ENCODE data around the gene OR2V2. TPM values are rescaled to one million over a fixed set of nuclear protein-coding genes. Genes with fewer than 3 reads are reported as not detected.
A peak's percentile ranks its signal among the peaks of the same experiment; 100 is the strongest.
"Not testable (repeated sequence)": the region's sequence is repeated elsewhere in the genome, so short reads cannot be mapped to it uniquely, and the experiment has no call there.

OR2V2 gene
- total RNA-seq, 1 donor from 2014 or later: not detected

DNA sequence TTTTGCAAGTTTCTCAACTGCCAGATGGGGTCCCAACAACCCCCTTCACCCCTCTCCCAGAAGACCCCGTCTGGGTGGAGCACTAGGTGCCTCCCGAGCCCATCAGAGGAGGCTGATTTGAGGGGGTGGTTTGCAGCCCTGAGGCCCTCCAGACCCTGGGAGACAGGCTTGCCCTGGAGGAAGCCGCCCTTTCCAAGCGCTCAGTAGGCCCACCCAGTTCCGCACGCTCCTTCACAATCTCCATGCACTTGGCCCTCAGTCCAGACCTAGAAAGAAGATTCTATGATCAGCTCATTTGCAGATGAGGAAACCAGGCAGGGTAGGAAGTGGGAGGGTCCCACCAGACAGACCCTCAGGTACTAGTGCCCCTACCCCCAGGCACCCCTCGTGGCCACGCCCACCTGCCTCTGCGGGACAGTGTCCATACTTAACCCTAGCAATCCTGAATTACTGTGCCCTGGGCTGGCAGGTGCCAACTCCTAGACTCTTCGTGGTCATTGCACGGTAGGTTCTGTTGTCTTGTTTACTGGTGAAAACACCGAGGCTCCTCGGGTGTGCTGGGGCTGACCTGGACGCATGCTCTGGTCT is 38.7 kb upstream of the OR2V2 start:
- peaks cover 21% of the 10 kb centered on the region for H3K27me3 Mint-ChIP-seq

GRCh38 chr5:181109489-181110013 is 37.8 kb upstream of the OR2V2 start:
- peaks cover 23% of the 10 kb centered on the region for H3K27me3 Mint-ChIP-seq
- H3K36me3 Mint-ChIP-seq (ENCODE audit: low read depth): no peaks in the 10 kb centered on the region
- no peak for DNase-seq
- no peak overlapping the region for H3K4me3 Mint-ChIP-seq
- no peaks in the 10 kb centered on the region for H3K4me1 Mint-ChIP-seq
- H3K9me3 Mint-ChIP-seq: no peaks in the 10 kb centered on the region
- intact Hi-C loops (cut with micrococcal nuclease): loop anchor here (10.0 kb wide), 1 partner anchor 55 kb away; no protein-coding TSS in a partner anchor
- H3K27ac Mint-ChIP-seq: no peak overlapping the region

More for the DNA sequence above, 38.7 kb upstream of the OR2V2 start:
- H3K9me3 Mint-ChIP-seq: no peaks in the 10 kb centered on the region
- peaks cover 2% of the 10 kb centered on the region for H3K4me1 Mint-ChIP-seq
- H3K4me3 Mint-ChIP-seq: no peak overlapping the region
- no peak for DNase-seq
- H3K36me3 Mint-ChIP-seq (ENCODE audit: low read depth): peaks cover 2% of the 10 kb centered on the region
- intact Hi-C loops (cut with micrococcal nuclease): loop anchor here (10.0 kb wide), 1 partner anchor 56 kb away; no protein-coding TSS in a partner anchor
- no peak overlapping the region for H3K27ac Mint-ChIP-seq

DNA sequence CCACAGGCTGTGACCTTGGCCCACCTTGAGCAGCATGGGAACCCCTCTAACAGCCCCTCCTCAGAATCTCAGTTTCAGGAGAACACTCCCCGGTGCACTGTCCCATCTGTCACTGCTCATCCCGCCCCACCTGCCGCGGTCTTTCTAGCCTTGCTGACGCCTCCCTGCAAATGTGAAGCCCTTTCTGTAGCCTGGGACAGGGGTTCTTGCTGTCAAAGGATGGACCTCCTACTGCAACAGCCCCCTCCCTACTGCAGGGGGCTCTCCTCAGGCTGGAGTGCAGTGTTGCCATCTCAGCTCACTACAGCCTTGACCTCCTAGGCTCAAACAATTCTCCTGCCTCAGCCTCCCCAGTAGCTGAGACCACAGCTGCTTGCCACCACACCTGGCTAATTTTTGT is 36.4 kb upstream of the OR2V2 start:
- intact Hi-C loops (cut with micrococcal nuclease): no loop called here
- Mint-ChIP-seq H3K4me1 (no peaks in the 10 kb centered on the region), H3K9me3 (no peaks in the 10 kb centered on the region), H3K27ac (no peak overlapping the region), H3K4me3 (no peak overlapping the region), H3K36me3 (ENCODE audit: low read depth) (no peaks in the 10 kb centered on the region), H3K27me3 (peaks cover 24% of the 10 kb centered on the region)
- DNase-seq: no peak

DNA sequence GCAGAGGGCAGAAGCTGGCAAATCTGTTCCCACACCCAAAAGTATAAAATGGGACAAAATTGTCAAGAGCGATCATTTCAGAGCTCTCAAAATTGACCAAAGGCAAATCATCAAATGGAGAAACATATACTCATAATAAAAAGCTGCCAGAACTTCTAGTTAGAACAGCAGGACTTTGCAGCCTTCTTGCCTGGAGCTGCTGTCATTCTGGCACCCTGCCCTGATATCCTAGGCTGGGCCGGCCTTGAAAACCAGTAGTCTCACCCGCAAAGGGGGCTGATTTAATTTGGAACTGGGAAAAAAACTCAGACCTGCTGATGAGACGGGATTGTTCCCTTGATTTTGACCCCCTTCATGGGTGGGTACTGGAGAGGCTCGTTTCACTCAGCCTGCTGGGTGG is 34.9 kb upstream of the OR2V2 start:
- peaks cover 35% of the 10 kb centered on the region for H3K27me3 Mint-ChIP-seq

GRCh38 chr5:181113572-181113971 is 33.8 kb upstream of the OR2V2 start:
- H3K36me3 Mint-ChIP-seq (ENCODE audit: low read depth); DNase-seq; intact Hi-C loops (cut with micrococcal nuclease); H3K4me3 Mint-ChIP-seq; H3K9me3 Mint-ChIP-seq; H3K27ac Mint-ChIP-seq; H3K4me1 Mint-ChIP-seq: not testable (repeated sequence)
- peaks cover 35% of the 10 kb centered on the region for H3K27me3 Mint-ChIP-seq

More for the DNA sequence above, 34.9 kb upstream of the OR2V2 start:
- no peak for DNase-seq
- H3K4me1 Mint-ChIP-seq: no peaks in the 10 kb centered on the region
- no peak overlapping the region for H3K27ac Mint-ChIP-seq
- intact Hi-C loops (cut with micrococcal nuclease): no loop called here
- H3K9me3 Mint-ChIP-seq: no peaks in the 10 kb centered on the region
- no peak overlapping the region for H3K4me3 Mint-ChIP-seq
- H3K36me3 Mint-ChIP-seq (ENCODE audit: low read depth): no peaks in the 10 kb centered on the region

DNA sequence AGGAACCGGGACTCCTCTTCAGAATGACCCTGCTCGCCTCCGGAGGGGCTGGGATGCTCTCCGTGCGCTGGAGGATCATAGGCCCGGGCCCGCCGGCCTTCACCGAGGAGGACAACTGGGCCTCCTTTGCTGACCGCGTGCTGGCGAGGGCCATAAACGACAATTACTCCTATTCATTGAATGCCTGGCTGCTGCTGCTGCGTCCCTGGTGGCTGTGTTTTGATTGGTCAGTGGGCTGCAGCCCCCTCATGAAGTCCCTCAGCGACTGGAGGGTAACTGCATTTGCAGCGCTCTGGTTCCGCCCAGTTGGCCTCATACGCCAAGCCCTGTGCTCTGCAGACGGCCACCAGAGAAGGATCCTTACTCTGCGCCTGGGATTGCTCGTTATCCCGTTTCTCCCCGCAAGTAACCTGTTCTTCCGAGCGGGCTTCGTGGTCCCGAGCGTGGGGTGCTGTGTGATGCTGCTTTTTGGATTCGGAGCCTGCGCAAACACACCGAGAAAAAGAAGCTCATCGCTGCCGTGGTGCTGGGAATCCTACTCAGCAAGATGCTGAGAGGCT is 33.0 kb upstream of the OR2V2 start:
- Mint-ChIP-seq H3K4me1 (no peaks in the 10 kb centered on the region), H3K36me3 (ENCODE audit: low read depth) (no peaks in the 10 kb centered on the region), H3K4me3 (no peak overlapping the region), H3K27me3 (peaks cover 39% of the 10 kb centered on the region), H3K9me3 (no peaks in the 10 kb centered on the region), H3K27ac (no peak overlapping the region)
- no peak for DNase-seq
- intact Hi-C loops (cut with micrococcal nuclease): no loop called here

- no peak overlapping the region for H3K4me3 Mint-ChIP-seq
- H3K9me3 Mint-ChIP-seq: no peaks in the 10 kb centered on the region
Observed at GRCh38 chr5:181114844-181115778, 32.3 kb upstream of the OR2V2 start.

DNA sequence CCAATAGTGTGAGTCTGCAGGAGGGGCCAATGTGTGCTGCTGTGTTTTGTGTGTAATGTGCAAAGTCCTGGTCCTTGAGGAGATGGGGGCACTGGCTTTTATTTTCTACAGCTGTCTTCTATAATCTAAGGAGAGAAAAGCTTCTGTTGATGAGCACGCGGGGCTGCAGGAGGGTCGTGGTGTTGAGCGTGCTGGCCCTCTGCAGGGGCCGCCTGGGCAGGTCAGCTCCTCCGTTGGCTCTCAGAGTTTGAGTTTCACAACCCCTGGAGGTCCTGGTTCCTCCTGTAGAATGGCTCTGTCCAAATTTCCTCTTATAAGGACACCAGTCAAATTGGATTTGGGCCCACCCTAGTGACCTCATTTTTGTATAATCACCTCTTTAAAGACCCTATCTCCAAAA is 29.0 kb upstream of the OR2V2 start:
- intact Hi-C loops (cut with micrococcal nuclease): no loop called here
- Mint-ChIP-seq H3K9me3 (no peaks in the 10 kb centered on the region), H3K27ac (no peak overlapping the region), H3K36me3 (ENCODE audit: low read depth) (no peaks in the 10 kb centered on the region), H3K4me3 (no peak overlapping the region), H3K4me1 (no peaks in the 10 kb centered on the region), H3K27me3 (peaks cover 52% of the 10 kb centered on the region)
- DNase-seq: no peak

More at GRCh38 chr5:181114844-181115778, 32.3 kb upstream of the OR2V2 start:
- H3K4me1 Mint-ChIP-seq: no peaks in the 10 kb centered on the region
- H3K36me3 Mint-ChIP-seq (ENCODE audit: low read depth): no peaks in the 10 kb centered on the region
- DNase-seq: peak; percentile 60
- intact Hi-C loops (cut with micrococcal nuclease): no loop called here
- H3K27ac Mint-ChIP-seq: no peak overlapping the region
- H3K27me3 Mint-ChIP-seq: peaks cover 39% of the 10 kb centered on the region

- DNase-seq: no peak
- H3K4me1 Mint-ChIP-seq: no peaks in the 10 kb centered on the region
Observed at GRCh38 chr5:181119105-181119504, 28.3 kb upstream of the OR2V2 start.

DNA sequence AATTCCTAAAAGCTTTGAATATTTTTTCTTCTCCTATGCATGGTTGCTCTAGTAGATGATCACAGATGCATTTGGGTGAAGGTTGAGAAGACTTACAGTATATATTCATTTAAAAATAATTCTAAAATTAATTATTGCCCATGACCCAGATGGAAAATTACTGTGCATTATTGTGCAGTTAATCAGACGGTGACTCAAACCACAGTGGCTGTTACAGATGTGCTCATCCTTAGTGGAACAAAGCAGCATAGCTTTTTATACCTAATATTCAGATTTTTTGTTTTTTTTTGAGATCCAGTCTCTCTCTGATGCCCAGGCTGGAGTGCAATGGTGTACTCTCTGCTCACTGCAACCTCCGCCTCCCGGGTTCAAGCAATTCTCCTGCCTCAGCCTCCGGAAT is 27.1 kb upstream of the OR2V2 start:
- no peaks in the 10 kb centered on the region for H3K9me3 Mint-ChIP-seq
- DNase-seq: no peak
- no peaks in the 10 kb centered on the region for H3K36me3 Mint-ChIP-seq (ENCODE audit: low read depth)
- H3K4me1 Mint-ChIP-seq: no peaks in the 10 kb centered on the region
- H3K27ac Mint-ChIP-seq: no peak overlapping the region
- peaks cover 37% of the 10 kb centered on the region for H3K27me3 Mint-ChIP-seq
- no peak overlapping the region for H3K4me3 Mint-ChIP-seq
- intact Hi-C loops (cut with micrococcal nuclease): no loop called here

More at GRCh38 chr5:181119105-181119504, 28.3 kb upstream of the OR2V2 start:
- Mint-ChIP-seq H3K4me3 (no peak overlapping the region), H3K9me3 (no peaks in the 10 kb centered on the region), H3K27me3 (peaks cover 49% of the 10 kb centered on the region), H3K27ac (no peak overlapping the region), H3K36me3 (ENCODE audit: low read depth) (no peaks in the 10 kb centered on the region)
- intact Hi-C loops (cut with micrococcal nuclease): no loop called here

GRCh38 chr5:181120761-181121160 is 26.6 kb upstream of the OR2V2 start:
- Mint-ChIP-seq H3K9me3 (no peaks in the 10 kb centered on the region), H3K4me3 (no peak overlapping the region), H3K36me3 (ENCODE audit: low read depth) (no peaks in the 10 kb centered on the region), H3K4me1 (no peaks in the 10 kb centered on the region), H3K27me3 (peaks cover 33% of the 10 kb centered on the region), H3K27ac (no peak overlapping the region)
- intact Hi-C loops (cut with micrococcal nuclease): no loop called here
- no peak for DNase-seq

- intact Hi-C loops (cut with micrococcal nuclease): no loop called here
- Mint-ChIP-seq H3K4me3 (no peak overlapping the region), H3K36me3 (ENCODE audit: low read depth) (no peaks in the 10 kb centered on the region), H3K27me3 (peaks cover 24% of the 10 kb centered on the region), H3K27ac (no peak overlapping the region), H3K4me1 (no peaks in the 10 kb centered on the region), H3K9me3 (no peaks in the 10 kb centered on the region)
- no peak for DNase-seq
Observed at GRCh38 chr5:181121675-181122561, 25.5 kb upstream of the OR2V2 start.

DNA sequence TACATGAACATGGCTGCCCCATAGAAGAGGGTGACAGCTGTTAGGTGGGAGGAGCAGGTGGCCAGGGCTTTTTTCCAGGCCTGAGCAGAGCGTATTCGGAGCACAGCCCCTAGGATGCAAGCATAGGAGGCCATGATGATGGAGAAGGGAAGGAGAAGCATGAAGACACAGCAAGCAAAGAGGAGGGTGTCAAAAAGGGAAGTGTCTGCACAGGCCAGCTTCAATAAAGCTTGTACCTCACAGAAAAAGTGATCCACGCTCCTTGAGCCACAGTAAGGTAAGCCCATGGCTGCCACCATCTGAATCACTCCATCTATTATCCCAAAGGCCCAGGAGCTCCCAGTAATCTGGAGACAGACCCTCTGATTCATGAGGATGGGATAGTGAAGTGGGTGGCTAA is 22.9 kb upstream of the OR2V2 start:
- Mint-ChIP-seq H3K4me3 (no peak overlapping the region), H3K9me3 (no peaks in the 10 kb centered on the region), H3K27ac (no peak overlapping the region), H3K36me3 (ENCODE audit: low read depth) (no peaks in the 10 kb centered on the region), H3K27me3 (peaks cover 18% of the 10 kb centered on the region), H3K4me1 (no peaks in the 10 kb centered on the region)
- intact Hi-C loops (cut with micrococcal nuclease): no loop called here
- DNase-seq: no peak
